ENCODE data around the gene MTFP1.

Gene MTFP1

DNA sequence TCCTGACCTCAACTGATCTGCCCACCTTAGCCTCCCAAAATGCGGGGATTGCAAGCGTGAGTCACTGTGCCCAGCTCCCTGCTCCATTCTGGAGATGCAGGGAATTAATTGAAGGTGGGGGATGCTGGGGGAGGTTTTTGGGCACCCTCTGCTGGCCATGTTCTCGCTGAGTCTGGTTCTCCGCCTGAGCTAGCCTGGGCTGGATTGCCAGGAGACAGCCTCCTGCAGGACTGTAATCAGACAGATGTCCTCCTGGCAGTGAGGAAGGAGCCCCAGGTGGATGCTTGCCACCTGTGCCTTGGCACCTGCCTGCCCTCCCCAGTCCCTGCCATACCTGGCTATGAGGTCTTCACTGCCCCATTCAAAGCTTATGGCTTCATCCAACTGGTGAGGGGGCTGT, 5.4 kb downstream of the MTFP1 start:
- Histone ChIP-seq H3K27me3 (replicated peaks; ENCODE audit: insufficient read depth, low read length) (0 out of 2 replicates have a peak, but pooled peaks cover 3% of the 10 kb centered on the region), H3K9ac (ENCODE audit: low read length) (no peak overlapping the region), H4K20me1 (ENCODE audit: insufficient read depth, low read length) (no peaks in the 10 kb centered on the region), H2AFZ (ENCODE audit: low read length) (no peak overlapping the region), H3K4me3 (ENCODE audit: low read length) (no peak overlapping the region), H3K27ac (ENCODE audit: low read length) (no peak overlapping the region), H3K4me1 (ENCODE audit: low read length) (peaks cover 3% of the 10 kb centered on the region; the same call in 1 of the 2 replicates), H3K4me2 (ENCODE audit: low read depth, low read length) (no peak overlapping the region), H3F3A (ENCODE audit: insufficient read depth, low read length) (peaks cover 1% of the 10 kb centered on the region; the same call in 1 of the 2 replicates), H3K79me2 (ENCODE audit: low read length) (no peaks in the 10 kb centered on the region), H3K36me3 (replicated peaks; ENCODE audit: insufficient read depth, low read length) (no peaks in the 10 kb centered on the region), H3K9me3 (replicated peaks; ENCODE audit: insufficient read depth, low read length) (no peaks in the 10 kb centered on the region), H3K9me2 (replicated peaks; ENCODE audit: insufficient read depth, low read length) (no peaks in the 10 kb centered on the region)
- no peak for DNase-seq
- no peak for TF ChIP-seq EZH2 (optimal IDR thresholded peaks at IDR 0.05; ENCODE audit: low read depth, low read length)
- TF ChIP-seq CTCF (IDR thresholded peaks at IDR 0.05; ENCODE audit: low read length) = no peak
- TF ChIP-seq EZH2phosphoT487 (IDR thresholded peaks at IDR 0.05; ENCODE audit: low read length) = no peak

GRCh38 chr22:30432096-30432495, 6.5 kb downstream of the MTFP1 start:
- no peaks in the 10 kb centered on the region for H3K79me2 ChIP-seq (ENCODE audit: low read length)
- H3F3A ChIP-seq (ENCODE audit: insufficient read depth, low read length) = no peaks in the 10 kb centered on the region
- H3K27me3 ChIP-seq (replicated peaks; ENCODE audit: insufficient read depth, low read length) = peaks cover 6% of the 10 kb centered on the region
- H3K9me3 ChIP-seq (replicated peaks; ENCODE audit: insufficient read depth, low read length) = no peaks in the 10 kb centered on the region
- no peak overlapping the region for H2AFZ ChIP-seq (ENCODE audit: low read length)
- H4K20me1 ChIP-seq (ENCODE audit: insufficient read depth, low read length) = no peaks in the 10 kb centered on the region
- no peaks in the 10 kb centered on the region for H3K36me3 ChIP-seq (replicated peaks; ENCODE audit: insufficient read depth, low read length)
- TF ChIP-seq CTCF (IDR thresholded peaks at IDR 0.05; ENCODE audit: low read length) (no peak), EZH2 (optimal IDR thresholded peaks at IDR 0.05; ENCODE audit: low read depth, low read length) (no peak), EZH2phosphoT487 (IDR thresholded peaks at IDR 0.05; ENCODE audit: low read length) (no peak)
- H3K27ac ChIP-seq (ENCODE audit: low read length) = no peak overlapping the region
- peaks cover 3% of the 10 kb centered on the region; the same call in 1 of the 2 replicates for H3K4me1 ChIP-seq (ENCODE audit: low read length)
- no peak overlapping the region for H3K4me2 ChIP-seq (ENCODE audit: low read depth, low read length)
- H3K9ac ChIP-seq (ENCODE audit: low read length) = no peak overlapping the region
- no peak overlapping the region for H3K4me3 ChIP-seq (ENCODE audit: low read length)
- no peak for DNase-seq
- H3K9me2 ChIP-seq (replicated peaks; ENCODE audit: insufficient read depth, low read length) = no peaks in the 10 kb centered on the region

DNA sequence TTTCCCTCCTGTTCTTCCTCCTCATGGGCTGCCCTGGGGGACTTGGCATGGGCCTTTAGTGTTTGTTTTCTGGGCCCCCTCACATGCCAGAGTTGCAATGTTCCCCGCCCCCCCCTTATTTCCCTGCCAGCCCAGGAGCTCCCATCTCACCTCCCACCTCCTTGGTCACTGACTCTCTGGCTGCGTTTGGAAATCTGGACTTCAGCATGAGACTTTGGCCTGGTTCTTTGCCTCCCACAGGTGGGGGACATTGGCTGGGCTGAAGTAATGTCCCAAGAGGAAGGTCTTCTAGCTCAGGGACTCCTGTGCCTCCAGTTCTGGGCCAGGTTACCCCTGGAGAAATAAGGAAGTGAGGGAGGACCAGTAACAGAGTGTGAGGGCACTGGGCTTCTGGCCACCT, 7.0 kb downstream of the MTFP1 start:
- Histone ChIP-seq H3K27me3 (replicated peaks; ENCODE audit: insufficient read depth, low read length) (peaks cover 10% of the 10 kb centered on the region), H3K27ac (ENCODE audit: low read length) (no peak overlapping the region), H3K4me3 (ENCODE audit: low read length) (no peak overlapping the region), H3K4me1 (ENCODE audit: low read length) (peaks cover 3% of the 10 kb centered on the region; the same call in 1 of the 2 replicates), H3F3A (ENCODE audit: insufficient read depth, low read length) (no peaks in the 10 kb centered on the region), H2AFZ (ENCODE audit: low read length) (no peak overlapping the region), H3K36me3 (replicated peaks; ENCODE audit: insufficient read depth, low read length) (no peaks in the 10 kb centered on the region), H3K4me2 (ENCODE audit: low read depth, low read length) (no peak overlapping the region), H4K20me1 (ENCODE audit: insufficient read depth, low read length) (no peaks in the 10 kb centered on the region), H3K9me3 (replicated peaks; ENCODE audit: insufficient read depth, low read length) (no peaks in the 10 kb centered on the region), H3K9ac (ENCODE audit: low read length) (no peak overlapping the region), H3K79me2 (ENCODE audit: low read length) (no peaks in the 10 kb centered on the region), H3K9me2 (replicated peaks; ENCODE audit: insufficient read depth, low read length) (no peaks in the 10 kb centered on the region)
- no peak for TF ChIP-seq EZH2 (optimal IDR thresholded peaks at IDR 0.05; ENCODE audit: low read depth, low read length)
- no peak for TF ChIP-seq CTCF (IDR thresholded peaks at IDR 0.05; ENCODE audit: low read length)
- TF ChIP-seq EZH2phosphoT487 (IDR thresholded peaks at IDR 0.05; ENCODE audit: low read length) = no peak
- DNase-seq = no peak

Data from MM.1S (cell line).